A549 (cell line): Measurements from ENCODE around the gene PTX3. TPM values are rescaled to one million over a fixed set of nuclear protein-coding genes. Genes with fewer than 3 reads are reported as not detected.

Source experiments
- ATAC-seq, 2 experiments: fragments of 200-7000 bp in 1 of 2; fragments of >200 bp in 1 of 2; cut with Nextera tagmentation in 1 of 2; cut with Tn5 transposase in 1 of 2; 3 replicates each; pipeline versions ENCODE4 v1.8.0 to v1.9.1; 2018 to 2020; ENCODE audit warnings: mild to moderate bottlenecking in 1 of 2, moderate library complexity in 1 of 2
- CTCF ChIA-PET: fragments of 300-600 bp; sonication (Branson Sonifier 250); formaldehyde crosslinking; extraction: SDS; loops from one replicate; lab custom pipeline; 2021; ENCODE audit warnings: antibody characterized with exemption, inconsistent platforms; lab: Yijun Ruan, JAX
- POLR2A ChIA-PET: fragments of 350-600 bp; formaldehyde crosslinking; extraction: SDS; loops from one replicate; lab custom pipeline; 2021; ENCODE audit warnings: antibody characterized with exemption, inconsistent platforms; lab: Yijun Ruan, JAX
- DNase-seq, 2 experiments: peaks; one replicate each; pipeline versions ENCODE4 v3.0.0 to v3.0.0-alpha.2; 2011 to 2016; ENCODE audit warnings: low read depth in 1 of 2, low spot score in 1 of 2
- FAIRE-seq: peaks from 2 replicates; lab custom pipeline; 2011; peaks lifted over from hg19 to GRCh38; lab: Jason Lieb, UNC
- H3K27ac ChIP-seq, 2 experiments: fragments of >200 bp; sonication (Bioruptor Twin); formaldehyde crosslinking; 3 replicates each; pipeline ENCODE4 v1.5.1; 2016 to 2017
- H3K4me1 ChIP-seq: fragments of >200 bp; sonication (Bioruptor Twin); formaldehyde crosslinking; 3 replicates; pipeline ENCODE4 v1.6.1; 2016
- H3K4me2 ChIP-seq: fragments of >200 bp; sonication (Bioruptor Twin); formaldehyde crosslinking; 3 replicates; pipeline ENCODE4 v1.6.1; 2016
- H3K4me3 ChIP-seq: fragments of >200 bp; sonication (Bioruptor Twin); formaldehyde crosslinking; 3 replicates; pipeline ENCODE4 v1.5.1; 2016
- H3K9me3 ChIP-seq: fragments of >200 bp; sonication (Bioruptor Twin); formaldehyde crosslinking; 3 replicates; pipeline ENCODE4 v1.6.1; 2016
- CBX2 ChIP-seq: fragments of 200-600 bp; sonication (generic); IDR thresholded peaks from 2 replicates; pipeline ENCODE4 v1.6.1; 2016; ENCODE audit warnings: low read depth, mild to moderate bottlenecking, borderline replicate concordance
- CEBPB ChIP-seq, 2 experiments: fragments of >200 bp in 1 of 2; sonication (Bioruptor Twin) in 1 of 2; formaldehyde crosslinking in 1 of 2; IDR thresholded peaks; 2 replicates each; pipeline ENCODE4 v1.6.1; 2012 to 2016
- CHD2 ChIP-seq: fragments of 150-350 bp; IDR thresholded peaks from 2 replicates; pipeline ENCODE4 v1.6.1; 2014; ENCODE audit warnings: low read length; ENCODE audit not compliant: partially characterized antibody
- FOSB ChIP-seq: fragments of 250-450 bp; sonication (Bioruptor Pico); IDR thresholded peaks from 2 replicates; pipeline ENCODE4 v1.5.0; 2020; ENCODE audit warnings: mild to moderate bottlenecking, moderate library complexity
- HDAC2 ChIP-seq: fragments of 200-600 bp; sonication (generic); IDR thresholded peaks from 2 replicates; pipeline ENCODE4 v1.6.1; 2016
- HEYL ChIP-seq: fragments of 250-450 bp; sonication (Bioruptor Pico); IDR thresholded peaks from 2 replicates; pipeline ENCODE4 v1.8.0; 2021; ENCODE audit warnings: mild to moderate bottlenecking, moderate library complexity
- HOXB13 ChIP-seq: fragments of 250-450 bp; sonication (Bioruptor Pico); IDR thresholded peaks from 2 replicates; pipeline ENCODE4 v1.5.0; 2020; ENCODE audit warnings: low read depth, mild to moderate bottlenecking, moderate library complexity
- JUN ChIP-seq, 2 experiments: fragments of >200 bp; sonication (Bioruptor Twin); formaldehyde crosslinking; IDR thresholded peaks; 2 replicates in 1 of 2; 3 replicates in 1 of 2; pipeline ENCODE4 v1.6.1; 2016 to 2017
- JUNB ChIP-seq: fragments of >200 bp; sonication (Bioruptor Twin); formaldehyde crosslinking; IDR thresholded peaks from 2 replicates; pipeline ENCODE4 v1.6.1; 2016
- KDM5A ChIP-seq: fragments of 200-600 bp; sonication (generic); IDR thresholded peaks from 2 replicates; pipeline ENCODE4 v1.6.1; 2016; ENCODE audit warnings: antibody characterized with exemption, mild to moderate bottlenecking
- MAFK ChIP-seq: fragments of 450-650 bp; IDR thresholded peaks from 2 replicates; pipeline ENCODE4 v1.6.1; 2014; ENCODE audit not compliant: partially characterized antibody
- PHF8 ChIP-seq: fragments of 200-600 bp; sonication (generic); IDR thresholded peaks from 2 replicates; pipeline ENCODE4 v1.6.1; 2016; ENCODE audit warnings: low read depth, mild to moderate bottlenecking, antibody characterized with exemption, moderate library complexity, borderline replicate concordance
- RAD21 ChIP-seq, 2 experiments: fragments of >200 bp in 1 of 2; sonication (Bioruptor Twin) in 1 of 2; formaldehyde crosslinking in 1 of 2; IDR thresholded peaks in 1 of 2; conservative IDR thresholded peaks in 1 of 2; 2 replicates in 1 of 2; 3 replicates in 1 of 2; pipeline ENCODE4 v1.6.1; 2012 to 2018; ENCODE audit warnings: inconsistent platforms in 1 of 2
- RCOR1 ChIP-seq: fragments of 150-350 bp; IDR thresholded peaks from 2 replicates; pipeline ENCODE4 v1.6.1; 2014; ENCODE audit warnings: antibody characterized with exemption, low read length, low read depth
- SREBF2 ChIP-seq: fragments of 450-650 bp; IDR thresholded peaks from 2 replicates; pipeline ENCODE4 v1.6.1; 2014; ENCODE audit warnings: mild to moderate bottlenecking, moderate library complexity
- ZNF302 ChIP-seq: fragments of 250-450 bp; sonication (Bioruptor Pico); IDR thresholded peaks from 2 replicates; pipeline ENCODE4 v1.9.0; 2021; ENCODE audit warnings: inconsistent platforms, mild to moderate bottlenecking, moderate library complexity
- WGBS: methylation state at CpG from one replicate; pipeline ENCODE4 v1.1.6; 2017; ENCODE audit errors: missing lambda C conversion rate; 5-methylcytosine and 5-hydroxymethylcytosine counted together
- polyA minus RNA-seq: library from RNA; depleted of rRNA, polyadenylated mRNA; stranded (reverse); fragments of >200 nt; gene quantifications from 2 replicates; pipeline ENCODE4 v1.2.3, GENCODE V29; 2011; rRNA and poly(A)+ RNA removed
- polyA plus RNA-seq, 4 experiments: library from polyadenylated mRNA; depleted of rRNA in 3 of 4; stranded (reverse); fragments of >200 nt; fragmentation: RNase III in 1 of 4; extraction: RNeasy Plus Mini Kit Qiagen cat#74134 plus additional on column Dnase treatment in 1 of 4; gene quantifications; 2 replicates in 3 of 4; 3 replicates in 1 of 4; pipeline ENCODE4 v1.2.3, GENCODE V29; 2011 to 2017
- TF ChIP-seq, protein P1 (sequence below): IDR thresholded peaks from 2 replicates; pipeline ENCODE4 v1.6.1; 2012; ENCODE audit warnings: low read depth, borderline replicate concordance
- TF ChIP-seq, protein P2 (sequence below): IDR thresholded peaks from 2 replicates; pipeline ENCODE4 v1.6.1; 2012

PTX3 gene
- polyA plus RNA-seq (2011; rRNA removed) (0.35 and 0.85 TPM in 2 replicates), polyA plus RNA-seq (2017; fragmentation: RNase III; extraction: RNeasy Plus Mini Kit Qiagen cat#74134 plus additional on column Dnase treatment) (0.14 to 0.55 TPM (median 0.38 TPM) in 3 replicates), polyA minus RNA-seq (0.15 and 0.74 TPM in 2 replicates)
- 0.19 and 0.21 TPM in 2 replicates for polyA plus RNA-seq (2012; cell fraction: cytosol; rRNA removed)
- 0.23 and 0.38 TPM in 2 replicates for polyA plus RNA-seq (2012; cell fraction: nucleus; rRNA removed)

DNA sequence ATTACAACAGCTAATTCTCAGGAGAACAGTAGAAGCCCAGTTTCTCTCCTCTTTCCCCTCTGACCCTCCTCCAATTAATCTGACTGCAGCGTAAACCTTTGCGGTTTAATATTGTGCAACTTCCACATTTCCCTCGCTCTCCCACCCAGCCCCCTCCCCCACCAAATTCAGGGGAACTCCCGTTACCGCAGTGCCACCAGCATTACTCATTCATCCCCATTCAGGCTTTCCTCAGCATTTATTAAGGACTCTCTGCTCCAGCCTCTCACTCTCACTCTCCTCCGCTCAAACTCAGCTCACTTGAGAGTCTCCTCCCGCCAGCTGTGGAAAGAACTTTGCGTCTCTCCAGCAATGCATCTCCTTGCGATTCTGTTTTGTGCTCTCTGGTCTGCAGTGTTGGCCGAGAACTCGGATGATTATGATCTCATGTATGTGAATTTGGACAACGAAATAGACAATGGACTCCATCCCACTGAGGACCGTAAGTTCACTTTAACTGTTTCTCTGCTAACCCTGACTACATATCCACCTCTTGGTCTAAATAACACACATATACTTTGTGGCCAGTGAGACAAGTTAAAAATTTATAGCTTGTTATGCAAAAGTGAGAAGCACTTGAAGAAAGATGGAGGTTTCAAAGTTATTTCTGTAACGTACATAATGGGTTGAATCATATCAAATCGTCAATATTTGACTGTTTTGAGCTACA lies at the start of gene PTX3:
PTX3 (plus strand) TSS at position 268 of the 709 bp plus-strand sequence; CDS start at position 352, 84 bp downstream.
- Histone ChIP-seq H3K9me3 (no peaks in the 10 kb centered on the region), H3K4me3 (peak within 1 kb of the TSS; percentile 56), H3K27ac (peak within 1 kb of the TSS; percentile 36 to 82; a peak in 5 of 6 replicates), H3K4me1 (no peaks in the 10 kb centered on the region), H3K4me2 (peak within 1 kb of the TSS; percentile 96)
- ATAC-seq (peak; percentile 31 to 40; a peak in 3 of 6 replicates), DNase-seq (peak in 1 of 2 experiments; percentile 8), FAIRE-seq (no peak)
- 55% methylated on average over 13 of the region's 15 CpGs for WGBS
- CTCF ChIA-PET, result interaction anchor here (0.8 to 2.3 kb wide), 10 partner anchors 9 to 239 kb away, joined by 3 to 7 read pairs (median 3); no protein-coding TSS in a partner anchor
- POLR2A ChIA-PET, result interaction anchor here (1.0 to 1.4 kb wide), 2 partner anchors 66 to 77 kb away, joined by 3 to 6 read pairs; partner anchors contain the start of gene VEPH1
- TF ChIP-seq CEBPB (IDR thresholded peaks at IDR 0.05) (peak in 1 of 2 experiments; percentile 10; a peak in 1 of 4 replicates), SREBF2 (no peak)

DNA sequence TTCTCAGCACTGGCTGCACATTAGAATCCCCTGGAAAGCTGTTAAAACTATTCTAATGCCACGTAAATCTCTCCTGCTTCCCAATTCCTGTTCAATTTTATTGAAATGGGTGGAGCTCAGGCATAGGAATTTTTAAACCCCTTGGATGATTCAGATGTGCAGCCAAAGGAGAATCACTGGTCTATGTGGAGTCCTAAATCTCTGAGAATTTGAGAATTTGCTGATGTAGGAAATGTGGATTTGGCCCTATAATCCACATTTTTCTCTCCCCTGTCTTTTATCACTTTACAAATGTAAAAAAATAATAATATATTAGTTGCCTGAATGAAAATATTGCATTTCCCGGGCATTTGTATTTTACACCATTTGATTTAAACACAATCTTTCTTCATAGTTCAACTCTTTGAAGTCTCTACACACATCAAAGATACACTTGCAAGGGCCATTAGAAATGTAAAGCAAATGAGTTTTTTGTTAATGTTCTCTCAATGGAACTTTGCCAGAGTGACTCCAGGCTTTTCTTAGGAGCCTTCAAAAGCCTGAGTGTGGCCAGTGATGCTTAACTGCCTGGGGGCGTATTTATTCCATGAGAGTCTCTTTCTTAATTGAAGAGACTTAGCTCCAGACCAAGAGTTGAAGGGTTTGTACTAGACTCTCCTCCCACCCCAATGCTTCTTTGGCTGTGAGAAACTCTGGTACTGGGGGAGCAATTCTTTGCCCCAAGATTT lies 48.8 kb upstream of the PTX3 start:
- Histone ChIP-seq H3K4me3 (no peak overlapping the region), H3K27ac (no peak overlapping the region), H3K9me3 (no peaks in the 10 kb centered on the region), H3K4me1 (0 out of 3 replicates have a peak, but pooled peaks cover 4% of the 10 kb centered on the region), H3K4me2 (no peak overlapping the region)
- TF ChIP-seq JUNB (no peak), KDM5A (no peak), MAFK (peak; percentile 14), HEYL (CRISPR knock-in tag) (no peak), RCOR1 (no peak), HOXB13 (CRISPR knock-in tag) (no peak)
- ChIA-PET POLR2A (no interaction called here), CTCF (no interaction called here)
- FAIRE-seq (no peak), ATAC-seq (no peak), DNase-seq (no peak)
- WGBS, result 25% methylated on average over 3 of the region's 3 CpGs

DNA sequence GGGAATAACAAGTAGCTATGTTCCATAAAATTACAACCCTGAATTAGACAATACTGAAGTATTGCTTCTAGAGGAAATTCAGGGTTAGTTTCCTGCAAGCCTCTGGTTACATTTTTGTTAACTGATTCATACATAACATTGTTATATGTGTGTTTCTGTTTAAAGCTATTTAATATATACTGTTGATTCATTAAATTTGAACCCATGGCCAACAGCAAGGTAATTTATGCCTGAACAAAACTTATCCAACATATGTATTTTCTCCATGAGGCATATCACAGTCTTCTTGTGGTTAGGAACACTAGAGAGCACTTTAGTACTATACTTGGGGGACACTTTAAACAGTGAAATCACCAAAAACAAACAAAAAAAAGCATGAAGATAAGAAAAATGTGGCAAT lies 47.7 kb upstream of the PTX3 start:
- H3K9me3 ChIP-seq, result no peaks in the 10 kb centered on the region
- FAIRE-seq (no peak), ATAC-seq (no peak), DNase-seq (no peak)
- no peak overlapping the region for H3K4me2 ChIP-seq
- 0 out of 3 replicates have a peak, but pooled peaks cover 4% of the 10 kb centered on the region for H3K4me1 ChIP-seq
- TF ChIP-seq PHF8 (no peak), MAFK (no peak)
- TF ChIP-seq, protein P1, sequence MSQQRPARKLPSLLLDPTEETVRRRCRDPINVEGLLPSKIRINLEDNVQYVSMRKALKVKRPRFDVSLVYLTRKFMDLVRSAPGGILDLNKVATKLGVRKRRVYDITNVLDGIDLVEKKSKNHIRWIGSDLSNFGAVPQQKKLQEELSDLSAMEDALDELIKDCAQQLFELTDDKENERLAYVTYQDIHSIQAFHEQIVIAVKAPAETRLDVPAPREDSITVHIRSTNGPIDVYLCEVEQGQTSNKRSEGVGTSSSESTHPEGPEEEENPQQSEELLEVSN, result no peak
- TF ChIP-seq, protein P2, sequence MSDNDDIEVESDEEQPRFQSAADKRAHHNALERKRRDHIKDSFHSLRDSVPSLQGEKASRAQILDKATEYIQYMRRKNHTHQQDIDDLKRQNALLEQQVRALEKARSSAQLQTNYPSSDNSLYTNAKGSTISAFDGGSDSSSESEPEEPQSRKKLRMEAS, result no peak
- H3K4me3 ChIP-seq, result no peak overlapping the region
- ChIA-PET POLR2A (no interaction called here), CTCF (interaction anchor here (1.0 to 1.2 kb wide), 3 partner anchors 8 to 36 kb away, joined by 3 to 4 read pairs (median 3); no protein-coding TSS in a partner anchor)
- no peak overlapping the region for H3K27ac ChIP-seq

DNA sequence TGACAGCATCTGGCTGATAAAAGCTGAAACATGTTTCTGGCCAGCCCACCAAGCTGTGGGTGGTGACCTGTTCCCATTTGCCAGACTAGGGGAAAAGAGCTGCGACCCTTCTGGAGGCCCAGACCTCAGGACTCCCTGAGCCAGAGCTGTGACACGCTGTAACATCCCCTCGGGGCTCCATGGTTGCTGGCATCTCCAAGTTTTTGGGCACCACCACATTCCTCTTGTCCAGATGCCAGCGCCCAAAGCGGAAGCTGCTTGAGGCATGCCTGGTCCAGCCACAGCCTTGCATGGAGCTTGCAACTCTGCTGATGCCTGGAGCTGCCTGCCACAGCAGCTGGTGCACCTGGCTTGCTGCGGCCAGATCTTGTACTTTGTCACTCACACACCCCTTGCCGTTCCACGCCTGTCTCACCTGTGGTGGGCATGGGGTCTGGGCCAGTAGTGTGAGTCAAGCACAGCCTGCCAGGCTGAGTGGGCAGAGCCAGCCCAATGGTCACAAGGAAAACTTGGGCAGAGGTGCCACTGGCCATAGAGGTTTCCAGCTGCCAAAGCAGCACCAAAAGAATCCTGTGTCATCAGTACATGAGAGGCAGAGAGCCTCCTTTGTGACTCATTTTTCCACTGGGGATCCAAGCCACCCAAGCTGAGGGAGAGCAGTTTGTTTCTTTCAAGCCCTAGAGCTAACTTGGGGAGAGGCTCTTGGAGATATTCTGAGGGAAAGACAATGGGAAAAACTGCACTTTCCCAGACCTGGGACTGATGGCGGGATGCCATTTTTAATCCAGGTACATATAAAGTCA lies 45.7 kb upstream of the PTX3 start:
- H3K4me1 ChIP-seq, result 0 out of 3 replicates have a peak, but pooled peaks cover 4% of the 10 kb centered on the region
- ATAC-seq (no peak), FAIRE-seq (no peak), DNase-seq (no peak)
- no peak for TF ChIP-seq CBX2
- TF ChIP-seq ZNF302 (CRISPR knock-in tag), result no peak
- TF ChIP-seq RCOR1, result no peak
- TF ChIP-seq HDAC2, result no peak
- TF ChIP-seq FOSB (CRISPR knock-in tag), result no peak
- no peak for TF ChIP-seq JUN (IDR thresholded peaks at IDR 0.05)
- no peak for TF ChIP-seq RAD21 (conservative IDR thresholded peaks at IDR 0.05 in 1 of 2, IDR thresholded peaks at IDR 0.05 in 1 of 2)
- no peak for TF ChIP-seq CHD2
- no peak overlapping the region for H3K27ac ChIP-seq
- CTCF ChIA-PET, result no interaction called here
- 48% methylated on average over 5 of the region's 9 CpGs for WGBS
- H3K9me3 ChIP-seq, result no peaks in the 10 kb centered on the region
- H3K4me3 ChIP-seq, result no peak overlapping the region
- H3K4me2 ChIP-seq, result no peak overlapping the region
- POLR2A ChIA-PET, result no interaction called here
